Ectodermal cell (in vitro differentiated cells): ENCODE results near the gene SH3PXD2A.

ENCODE experiments used
- H3K27ac ChIP-seq: 2 replicates; pipeline ENCODE4 v1.7.0; 2013; ENCODE audit warnings: mild to moderate bottlenecking, low read depth, low read length; ENCODE audit not compliant: insufficient read depth, poor library complexity, severe bottlenecking
- H3K27me3 ChIP-seq: 2 replicates; pipeline ENCODE4 v1.7.0; 2013; ENCODE audit warnings: mild to moderate bottlenecking, low read length; ENCODE audit not compliant: insufficient read depth, control insufficient read depth, poor library complexity, severe bottlenecking
- H3K36me3 ChIP-seq: one replicate; pipeline ENCODE4 v1.7.0; 2013; ENCODE audit warnings: low read length; ENCODE audit not compliant: control insufficient read depth, insufficient read depth
- H3K4me1 ChIP-seq: one replicate; pipeline ENCODE4 v1.7.0; 2013; ENCODE audit warnings: low read length; ENCODE audit not compliant: control insufficient read depth, insufficient read depth
- H3K4me3 ChIP-seq: 2 replicates; pipeline ENCODE4 v1.7.0; 2013; ENCODE audit warnings: low read depth, low read length, control low read depth; ENCODE audit not compliant: insufficient read depth
- H3K9me3 ChIP-seq: 2 replicates; pipeline ENCODE4 v1.7.0; 2013; ENCODE audit warnings: mild to moderate bottlenecking, low read length, moderate library complexity; ENCODE audit not compliant: control insufficient read depth
- WGBS, 2 experiments: methylation state at CpG; one replicate each; pipeline ENCODE4 v1.1.7; 2013; ENCODE audit warnings: missing lambda C conversion rate in 2 of 2; 5-methylcytosine and 5-hydroxymethylcytosine counted together

The SH3PXD2A gene

GRCh38 chr10:103877861-103878260 lies 22.5 kb upstream of the SH3PXD2A start:
- Histone ChIP-seq H3K4me1 (no peaks in the 10 kb centered on the region), H3K4me3 (no peak overlapping the region), H3K36me3 (no peaks in the 10 kb centered on the region), H3K27ac (no peak overlapping the region), H3K27me3 (no peaks in the 10 kb centered on the region), H3K9me3 (no peaks in the 10 kb centered on the region)
- 100% methylated on average over 1 of the region's 1 CpG for WGBS, 2 experiments

GRCh38 chr10:103876155-103876554 lies 20.8 kb upstream of the SH3PXD2A start:
- 85 to 90% methylated on average over 5 of the region's 5 CpGs for WGBS, 2 experiments
- no peaks in the 10 kb centered on the region for H3K27me3 ChIP-seq
- H3K9me3 ChIP-seq: no peaks in the 10 kb centered on the region
- H3K4me3 ChIP-seq: no peak overlapping the region
- no peaks in the 10 kb centered on the region for H3K36me3 ChIP-seq
- no peak overlapping the region for H3K27ac ChIP-seq
- H3K4me1 ChIP-seq: no peaks in the 10 kb centered on the region

GRCh38 chr10:103874730-103875129 lies 19.4 kb upstream of the SH3PXD2A start:
- H3K27ac ChIP-seq: no peak overlapping the region
- no peaks in the 10 kb centered on the region for H3K9me3 ChIP-seq
- no peaks in the 10 kb centered on the region for H3K4me1 ChIP-seq
- 84 to 92% methylated on average over 6 of the region's 6 CpGs for WGBS, 2 experiments
- H3K27me3 ChIP-seq: no peaks in the 10 kb centered on the region
- H3K4me3 ChIP-seq: no peak overlapping the region
- no peaks in the 10 kb centered on the region for H3K36me3 ChIP-seq

GRCh38 chr10:103872137-103872931 lies 17.0 kb upstream of the SH3PXD2A start:
- Histone ChIP-seq H3K4me3 (no peak overlapping the region), H3K27me3 (no peaks in the 10 kb centered on the region), H3K9me3 (no peaks in the 10 kb centered on the region), H3K27ac (no peak overlapping the region), H3K36me3 (no peaks in the 10 kb centered on the region), H3K4me1 (no peaks in the 10 kb centered on the region)
- 88 to 91% methylated on average over 15 to 16 of the region's 16 CpGs for WGBS, 2 experiments

GRCh38 chr10:103871006-103871405 lies 15.6 kb upstream of the SH3PXD2A start:
- Histone ChIP-seq H3K27ac (no peak overlapping the region), H3K9me3 (no peaks in the 10 kb centered on the region), H3K4me3 (no peak overlapping the region), H3K27me3 (no peaks in the 10 kb centered on the region), H3K4me1 (no peaks in the 10 kb centered on the region), H3K36me3 (no peaks in the 10 kb centered on the region)
- 72 to 75% methylated on average over 7 of the region's 7 CpGs for WGBS, 2 experiments

GRCh38 chr10:103870516-103870915 lies 15.1 kb upstream of the SH3PXD2A start:
- Histone ChIP-seq H3K27me3 (no peaks in the 10 kb centered on the region), H3K36me3 (no peaks in the 10 kb centered on the region), H3K9me3 (no peaks in the 10 kb centered on the region), H3K4me1 (no peaks in the 10 kb centered on the region), H3K27ac (no peak overlapping the region), H3K4me3 (no peak overlapping the region)
- 51 to 60% methylated on average over 8 of the region's 8 CpGs for WGBS, 2 experiments

GRCh38 chr10:103869336-103869735 lies 14.0 kb upstream of the SH3PXD2A start:
- H3K27me3 ChIP-seq: no peaks in the 10 kb centered on the region
- no peaks in the 10 kb centered on the region for H3K9me3 ChIP-seq
- H3K36me3 ChIP-seq: no peaks in the 10 kb centered on the region
- 88 to 91% methylated on average over 4 of the region's 4 CpGs for WGBS, 2 experiments
- no peaks in the 10 kb centered on the region for H3K4me1 ChIP-seq
- no peak overlapping the region for H3K4me3 ChIP-seq
- no peak overlapping the region for H3K27ac ChIP-seq

- no peak overlapping the region for H3K4me3 ChIP-seq
- H3K9me3 ChIP-seq: no peaks in the 10 kb centered on the region
- no peaks in the 10 kb centered on the region for H3K4me1 ChIP-seq
- H3K27ac ChIP-seq: no peak overlapping the region
- H3K27me3 ChIP-seq: no peaks in the 10 kb centered on the region
- no peaks in the 10 kb centered on the region for H3K36me3 ChIP-seq
- 80 to 82% methylated on average over 1 of the region's 1 CpG for WGBS, 2 experiments
Measured at GRCh38 chr10:103868200-103868599, 12.8 kb upstream of the SH3PXD2A start.

- Histone ChIP-seq H3K4me3 (no peak overlapping the region), H3K27ac (no peak overlapping the region), H3K9me3 (no peaks in the 10 kb centered on the region), H3K4me1 (no peaks in the 10 kb centered on the region), H3K36me3 (no peaks in the 10 kb centered on the region), H3K27me3 (peaks cover 10% of the 10 kb centered on the region)
- WGBS, 2 experiments: 89 to 99% methylated on average over 1 of the region's 1 CpG
Measured at GRCh38 chr10:103861505-103861904, 6.1 kb upstream of the SH3PXD2A start.

- Histone ChIP-seq H3K4me1 (peaks cover 5% of the 10 kb centered on the region), H3K27me3 (peaks cover 27% of the 10 kb centered on the region), H3K4me3 (no peak overlapping the region), H3K27ac (no peak overlapping the region), H3K9me3 (no peaks in the 10 kb centered on the region), H3K36me3 (no peaks in the 10 kb centered on the region)
- WGBS, 2 experiments: 60 to 64% methylated on average over 15 of the region's 15 CpGs
Measured at GRCh38 chr10:103859161-103860086, 4.0 kb upstream of the SH3PXD2A start.
